MM.1S (cell line): Measurements from ENCODE around the gene SEC24B.

Experiments
- CTCF ChIP-seq: fragments of 300-600 bp; sonication (generic); IDR thresholded peaks from 2 replicates; pipeline ENCODE4 v1.5.1; 2016; ENCODE audit warnings: antibody characterized with exemption, low read length, mixed read lengths
- EZH2phosphoT487 ChIP-seq: fragments of 300-600 bp; sonication (generic); IDR thresholded peaks from 2 replicates; pipeline ENCODE4 v1.6.1; 2018; ENCODE audit warnings: antibody characterized with exemption, low read length

GRCh38 chr4:109532182-109532581 lies 98.6 kb downstream of the SEC24B start:
- TF ChIP-seq CTCF (no peak), EZH2phosphoT487 (no peak)
